GM15510 (cell line): ENCODE data around the gene MAP4K4.

Experiments
- POLR2A ChIP-seq: IDR thresholded peaks from 3 replicates; pipeline ENCODE4 v1.6.1; 2011; ENCODE audit warnings: borderline replicate concordance; ENCODE audit not compliant: insufficient read length; ENCODE audit errors: extremely low read depth

The MAP4K4 gene

GRCh38 chr2:101697124-101698013 lies at the start of gene MAP4K4:
TSS of gene MAP4K4 (plus strand) at chr2:101697707. CDS start at chr2:101698081, 374 bp downstream.
- no peak for TF ChIP-seq POLR2A

GRCh38 chr2:101653469-101653868 lies 44.0 kb upstream of the MAP4K4 start:
- no peak for TF ChIP-seq POLR2A

GRCh38 chr2:101655702-101656422 lies 41.6 kb upstream of the MAP4K4 start:
- TF ChIP-seq POLR2A, result no peak

- no peak for TF ChIP-seq POLR2A
Measured at GRCh38 chr2:101657787-101658186, 39.7 kb upstream of the MAP4K4 start.

GRCh38 chr2:101658387-101658786 lies 39.1 kb upstream of the MAP4K4 start:
- no peak for TF ChIP-seq POLR2A

GRCh38 chr2:101665312-101665711 lies 32.2 kb upstream of the MAP4K4 start:
- TF ChIP-seq POLR2A, result no peak

GRCh38 chr2:101667823-101668222 lies 29.7 kb upstream of the MAP4K4 start:
- no peak for TF ChIP-seq POLR2A

- TF ChIP-seq POLR2A, result no peak
Measured at GRCh38 chr2:101672047-101672446, 25.5 kb upstream of the MAP4K4 start.

- TF ChIP-seq POLR2A, result no peak
Measured at GRCh38 chr2:101673920-101674319, 23.6 kb upstream of the MAP4K4 start.

- TF ChIP-seq POLR2A, result no peak
Measured at GRCh38 chr2:101675512-101675911, 22.0 kb upstream of the MAP4K4 start.

GRCh38 chr2:101676674-101677073 lies 20.8 kb upstream of the MAP4K4 start:
- TF ChIP-seq POLR2A, result no peak

- no peak for TF ChIP-seq POLR2A
Measured at GRCh38 chr2:101677658-101678057, 19.8 kb upstream of the MAP4K4 start.

GRCh38 chr2:101678379-101678778 lies 19.1 kb upstream of the MAP4K4 start:
- no peak for TF ChIP-seq POLR2A

- TF ChIP-seq POLR2A, result no peak
Measured at GRCh38 chr2:101679037-101679726, 18.3 kb upstream of the MAP4K4 start.
